Measurements from ENCODE around the gene PTTG1IP.

PTTG1IP gene

DNA sequence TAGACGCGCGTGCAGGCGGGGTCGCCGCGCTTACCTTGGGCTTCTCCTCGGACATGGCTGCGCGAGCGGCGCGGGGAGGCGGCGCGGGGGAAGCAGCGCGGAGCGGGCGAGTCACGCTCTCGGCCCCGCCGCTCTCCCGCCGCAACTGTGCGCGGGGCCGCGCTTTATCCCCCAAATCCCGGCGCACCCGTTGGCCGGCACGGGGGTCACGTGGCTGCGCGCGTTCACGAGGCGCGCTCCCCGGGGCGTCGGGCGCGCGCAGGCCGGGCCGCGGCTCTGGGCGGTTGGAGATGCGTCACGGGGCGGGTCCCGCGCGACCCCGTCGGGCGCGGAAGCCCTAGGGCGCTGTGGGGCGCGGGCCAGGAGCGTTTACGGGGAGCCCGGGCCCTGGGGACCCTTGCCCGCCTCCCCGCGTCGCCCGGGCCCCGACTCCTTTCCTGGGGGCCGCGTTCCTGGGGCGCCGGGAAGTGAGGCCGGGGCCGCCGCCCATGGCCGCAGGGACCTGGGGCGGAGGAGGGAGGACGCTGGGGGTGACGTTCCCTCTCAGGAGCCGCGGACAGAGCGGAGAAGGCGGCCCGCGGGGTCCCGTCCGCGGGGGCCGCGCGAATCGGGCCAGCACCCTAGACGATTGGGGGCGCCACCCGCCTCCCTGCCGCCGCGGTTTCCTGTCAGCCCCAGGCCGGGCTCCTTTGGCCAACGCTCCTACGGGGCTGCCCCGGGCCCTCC is 55.4 kb downstream of the PTTG1IP start, which contains the start of gene SUMO3:
Gene SUMO3, minus strand, starts transcription at position 149 of the 726 bp plus-strand sequence. Its CDS starts 94 bp downstream, at position 55.
- DNase-seq = no peak

DNA sequence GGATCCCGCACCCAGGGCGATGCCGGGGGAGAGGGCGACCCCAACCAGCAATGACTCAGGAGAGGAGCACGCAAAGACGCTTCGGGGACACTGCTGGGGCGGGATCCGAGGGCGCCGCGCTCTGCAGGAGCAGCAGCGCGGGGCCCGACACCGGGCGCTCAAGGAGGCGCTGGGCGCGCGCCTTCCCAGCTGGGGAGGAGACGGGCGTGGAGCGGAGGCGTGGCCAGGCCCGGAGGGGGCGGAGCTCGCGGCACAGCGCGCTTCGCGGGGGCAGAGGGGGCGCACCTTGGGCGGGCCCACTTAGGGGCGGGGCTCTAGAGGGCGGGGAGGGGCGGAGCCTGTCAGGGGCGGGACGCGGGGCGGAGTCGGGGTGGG is 56.0 kb downstream of the PTTG1IP start:
- DNase-seq = peak; percentile 11

DNA sequence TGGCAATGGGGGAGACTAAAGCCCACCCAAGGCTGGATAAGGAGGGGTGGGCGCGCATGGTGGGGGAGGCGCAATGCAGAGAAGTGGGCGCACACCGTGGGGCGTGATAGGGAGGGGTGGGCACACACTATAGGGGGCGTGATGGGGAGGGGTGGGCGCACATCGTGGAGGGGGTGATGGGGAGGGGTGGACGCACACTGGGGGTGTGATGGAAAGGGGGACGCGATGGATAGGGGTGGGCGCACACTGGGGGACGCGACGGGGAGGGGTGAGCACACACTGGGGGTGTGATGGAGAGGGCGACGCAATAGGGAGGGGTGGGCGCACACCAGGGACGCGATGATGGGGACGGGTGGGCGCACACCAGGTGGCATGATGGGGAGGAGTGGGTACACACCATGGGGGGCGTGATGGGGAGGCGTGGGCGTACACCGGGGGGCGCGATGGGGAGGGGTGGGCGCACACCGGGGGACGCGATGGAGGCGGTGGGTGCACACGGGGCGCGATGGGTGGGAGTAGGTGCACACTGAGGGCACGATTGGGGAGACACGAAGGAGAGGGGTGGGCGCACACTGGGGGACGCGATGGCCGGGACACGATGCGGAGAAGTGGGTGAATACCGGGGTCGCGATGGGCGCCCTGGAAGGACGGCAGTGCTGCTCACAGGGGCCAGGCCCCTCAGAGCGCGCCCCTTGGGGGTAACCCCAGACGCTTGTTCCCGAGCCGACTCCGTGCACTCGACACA is 56.6 kb downstream of the PTTG1IP start:
- no peak for DNase-seq

DNA sequence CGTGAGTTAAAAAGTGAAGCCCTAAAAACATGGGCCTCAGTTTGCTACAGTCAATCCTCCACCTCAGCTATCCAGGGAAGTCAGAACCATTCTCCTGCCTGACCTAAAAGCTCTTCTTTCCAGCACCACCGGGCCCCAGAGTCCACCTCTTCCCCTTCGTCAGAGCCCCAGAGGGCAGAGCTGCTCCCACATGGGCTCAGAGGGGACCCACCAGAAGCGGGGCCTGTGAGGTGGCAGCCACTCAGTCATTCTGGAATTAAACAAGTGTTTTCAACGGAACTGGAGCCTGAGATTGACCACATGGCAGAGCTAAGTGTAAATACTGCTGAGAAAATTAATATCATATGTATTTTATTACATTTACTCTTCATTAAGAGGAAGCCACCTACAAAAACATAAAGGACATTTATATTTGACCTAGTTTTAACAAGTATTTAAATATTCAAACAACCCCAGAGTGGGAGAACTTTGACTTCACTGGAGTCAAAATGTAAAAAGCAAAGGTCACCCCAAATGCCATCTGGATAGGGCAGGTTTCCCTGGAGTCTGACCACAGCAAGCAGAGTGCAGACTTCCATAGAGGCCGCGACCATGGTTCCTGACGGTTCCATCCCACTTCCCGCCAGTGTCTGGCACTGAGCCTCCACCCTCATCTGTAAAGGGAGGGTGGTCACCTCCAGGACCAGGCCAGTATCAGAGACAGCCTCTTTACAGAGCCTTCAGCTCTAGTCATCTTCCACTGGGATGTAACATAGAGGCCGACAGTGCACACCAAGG is 57.5 kb downstream of the PTTG1IP start:
- DNase-seq = no peak

DNA sequence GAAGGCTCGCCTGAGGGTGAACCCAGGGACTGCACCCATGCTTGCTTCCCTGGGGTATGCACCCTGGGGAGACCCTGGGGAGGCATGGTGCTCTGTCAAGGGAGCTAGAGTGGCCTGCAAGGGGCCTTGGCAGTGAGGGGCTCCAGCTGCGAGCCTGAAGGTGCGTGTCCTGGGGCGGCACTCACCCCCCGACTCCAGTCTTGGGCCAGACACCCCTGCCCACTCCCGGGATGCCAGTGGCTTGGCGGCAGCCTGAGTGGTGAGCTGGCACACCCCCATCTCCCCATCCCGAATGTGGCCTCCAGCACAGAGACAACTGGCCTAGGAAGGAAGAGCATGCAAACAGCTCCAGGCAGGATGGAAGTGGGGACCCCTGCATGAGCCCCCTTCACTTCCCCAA is 58.3 kb downstream of the PTTG1IP start:
- DNase-seq = no peak

DNA sequence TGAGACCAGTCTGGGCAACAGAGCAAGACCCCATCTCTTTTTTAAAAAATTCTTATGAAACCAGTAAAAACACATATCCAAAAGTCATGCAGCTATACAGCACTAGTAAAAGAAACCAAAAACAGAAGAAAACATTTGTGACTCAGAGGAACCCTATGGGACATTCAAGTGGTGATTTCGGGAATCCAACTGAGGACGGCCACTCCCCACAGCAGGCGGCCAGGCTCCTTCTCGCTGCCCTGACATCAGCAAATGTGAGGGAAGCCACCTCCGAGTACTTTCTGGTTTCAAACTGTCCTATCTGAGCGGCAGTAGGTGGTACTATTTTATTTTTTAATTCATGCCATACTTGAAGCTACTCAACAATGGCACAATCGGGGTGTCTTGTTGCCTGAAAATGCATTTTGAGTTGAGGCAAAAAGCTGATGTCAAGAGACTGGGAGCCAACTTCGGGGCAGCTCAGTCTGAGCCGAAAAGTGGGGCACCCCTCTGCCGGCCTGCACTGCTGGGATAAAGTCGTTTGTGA is 58.9 kb downstream of the PTTG1IP start:
- no peak for DNase-seq

DNA sequence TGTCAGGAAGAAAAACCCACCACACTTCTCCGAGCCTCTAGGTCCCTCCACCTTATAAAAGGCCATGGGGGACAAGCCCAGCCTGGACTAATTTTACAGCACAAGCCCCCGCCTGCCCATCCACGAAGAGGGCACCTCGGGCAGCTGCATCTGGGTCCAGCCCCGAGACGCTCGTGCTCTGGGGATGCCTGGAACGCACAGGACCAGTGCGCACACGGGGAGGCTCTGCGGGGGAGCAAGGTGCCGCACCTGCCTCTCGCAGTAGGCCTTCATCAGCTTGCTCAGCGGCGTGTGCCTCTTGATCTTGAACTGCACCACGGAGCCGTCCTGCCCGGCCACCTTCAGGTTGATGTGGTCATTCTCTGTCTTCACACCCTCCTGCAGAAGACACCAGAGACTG is 59.8 kb downstream of the PTTG1IP start:
- no peak for DNase-seq

DNA sequence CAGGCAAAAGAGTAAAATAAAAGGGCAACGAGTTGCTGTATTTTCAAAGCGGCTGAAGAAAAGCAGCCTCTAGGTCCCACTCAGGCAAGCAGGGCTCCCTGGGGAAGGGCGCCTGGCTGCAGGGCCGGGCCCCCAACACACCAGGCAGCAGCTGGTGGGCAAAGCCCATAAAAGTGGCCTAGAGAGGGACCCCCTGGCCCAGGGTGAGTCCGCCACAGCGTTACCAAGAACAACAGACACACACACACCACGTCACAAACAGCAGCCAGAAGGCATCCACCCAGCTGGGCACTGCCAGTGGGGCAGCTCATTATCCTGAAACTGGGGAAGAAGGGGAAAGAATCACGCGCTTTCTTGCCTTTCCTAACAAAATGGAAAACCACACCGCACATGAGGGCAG is 60.3 kb downstream of the PTTG1IP start:
- no peak for DNase-seq

DNA sequence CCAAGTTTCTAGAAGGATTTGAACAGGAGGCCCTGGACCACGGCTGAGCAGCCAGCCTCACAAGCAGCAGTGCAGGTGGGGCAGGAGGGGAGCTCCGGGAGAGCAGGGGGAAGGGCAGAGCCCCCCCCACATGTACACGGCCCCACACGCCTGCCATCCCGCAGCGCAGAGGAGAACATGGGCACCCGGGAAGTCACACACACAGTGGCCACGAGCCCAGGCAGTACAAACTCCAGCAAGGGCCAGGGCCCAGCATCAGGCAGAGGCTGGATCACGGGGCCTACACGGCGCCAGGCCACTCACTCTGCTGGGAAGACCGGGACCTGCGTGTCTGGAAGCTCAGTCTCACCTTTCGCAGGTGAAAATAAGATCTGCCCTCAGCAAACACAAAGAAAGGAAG is 60.9 kb downstream of the PTTG1IP start:
- DNase-seq = no peak

DNA sequence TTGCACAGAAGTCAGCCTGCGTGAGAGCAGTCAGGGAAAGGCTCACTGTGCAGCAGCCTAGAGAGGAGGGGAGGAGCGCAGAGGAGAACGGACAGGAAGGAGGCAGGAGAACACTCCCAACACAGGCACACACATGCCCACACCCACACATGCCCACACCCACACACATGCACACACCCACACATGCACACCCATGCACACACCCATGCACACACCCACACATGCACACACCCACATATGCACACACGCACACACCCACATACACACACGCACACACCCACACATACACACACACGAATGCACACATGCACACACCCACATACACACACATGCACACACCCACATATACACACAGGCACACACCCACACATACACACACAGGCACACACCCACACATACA is 62.7 kb downstream of the PTTG1IP start:
- DNase-seq = no peak

DNA sequence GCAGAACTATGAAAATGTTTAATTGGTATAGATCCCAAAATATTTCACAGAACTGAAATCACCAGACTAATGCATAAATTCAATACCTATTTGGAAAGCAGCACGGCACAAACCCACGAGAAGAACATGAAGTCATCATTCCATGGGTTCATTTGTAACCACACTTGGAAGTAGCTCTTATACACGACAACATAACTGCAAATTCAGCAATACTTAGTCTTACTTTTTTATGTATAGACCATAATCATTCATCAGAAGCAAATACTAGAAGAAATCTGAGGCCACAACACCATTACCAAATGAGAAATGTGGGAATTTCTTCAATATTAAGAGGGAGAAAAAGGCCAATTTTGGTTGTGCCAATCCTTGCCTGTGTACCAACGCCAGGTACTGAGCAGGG is 67.6 kb downstream of the PTTG1IP start:
- DNase-seq = no peak

DNA sequence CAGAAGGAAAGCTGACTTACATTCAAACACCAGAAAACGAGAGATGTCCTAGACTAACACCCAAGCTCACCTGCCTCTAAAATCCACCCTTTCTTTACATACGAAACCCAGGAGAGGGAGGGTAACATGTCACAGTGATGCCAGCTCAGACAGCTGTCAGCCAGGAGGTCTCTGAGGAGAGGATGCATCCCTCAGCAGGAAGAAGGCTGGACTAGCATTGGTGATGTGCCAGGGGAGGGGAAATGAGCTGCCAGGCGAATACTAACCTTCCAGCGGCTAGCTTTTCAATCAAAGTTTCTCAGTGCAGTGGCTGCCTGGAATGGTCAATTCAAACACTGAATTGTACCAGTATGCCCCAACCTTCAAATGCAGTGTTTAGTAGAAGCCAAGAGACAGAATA is 68.3 kb downstream of the PTTG1IP start:
- DNase-seq = no peak

DNA sequence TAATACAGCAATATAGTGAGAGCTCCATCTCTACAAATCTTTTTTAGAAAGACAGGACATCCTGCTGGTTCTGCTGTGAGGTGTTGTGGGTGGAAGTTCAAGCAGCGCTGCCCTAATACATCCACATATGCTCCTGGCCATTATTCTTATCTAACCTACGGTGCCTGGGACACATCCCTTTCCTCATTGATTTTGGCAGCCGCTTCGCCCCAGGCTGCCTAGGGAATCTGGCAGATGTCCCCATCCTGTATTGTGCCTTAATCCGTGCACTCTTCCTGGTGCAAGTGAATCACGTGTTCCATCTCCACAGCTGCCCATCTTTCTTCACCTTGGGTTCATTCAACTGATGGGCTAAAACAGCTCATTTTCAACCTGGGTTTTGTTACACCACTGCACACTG is 68.7 kb downstream of the PTTG1IP start:
- no peak for DNase-seq

DNA sequence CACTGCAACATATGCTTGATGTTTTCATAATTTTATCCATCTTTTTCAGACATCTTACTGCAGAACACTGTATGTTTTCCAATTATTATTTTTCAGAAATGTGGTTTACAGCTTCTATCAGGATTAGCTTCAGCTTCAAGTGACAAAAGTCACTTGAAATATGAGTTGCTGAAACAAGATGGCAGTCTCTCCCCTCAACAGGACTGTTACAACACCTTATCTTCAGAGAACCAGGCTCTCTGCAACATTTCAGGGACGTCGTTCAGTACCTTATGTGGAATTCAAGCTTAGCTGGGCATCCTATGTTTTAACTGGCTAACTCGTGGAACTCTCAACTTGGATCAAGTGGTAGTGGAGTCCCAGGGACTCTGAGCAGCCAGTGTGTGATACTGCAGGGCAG is 69.8 kb downstream of the PTTG1IP start:
- no peak for DNase-seq

DNA sequence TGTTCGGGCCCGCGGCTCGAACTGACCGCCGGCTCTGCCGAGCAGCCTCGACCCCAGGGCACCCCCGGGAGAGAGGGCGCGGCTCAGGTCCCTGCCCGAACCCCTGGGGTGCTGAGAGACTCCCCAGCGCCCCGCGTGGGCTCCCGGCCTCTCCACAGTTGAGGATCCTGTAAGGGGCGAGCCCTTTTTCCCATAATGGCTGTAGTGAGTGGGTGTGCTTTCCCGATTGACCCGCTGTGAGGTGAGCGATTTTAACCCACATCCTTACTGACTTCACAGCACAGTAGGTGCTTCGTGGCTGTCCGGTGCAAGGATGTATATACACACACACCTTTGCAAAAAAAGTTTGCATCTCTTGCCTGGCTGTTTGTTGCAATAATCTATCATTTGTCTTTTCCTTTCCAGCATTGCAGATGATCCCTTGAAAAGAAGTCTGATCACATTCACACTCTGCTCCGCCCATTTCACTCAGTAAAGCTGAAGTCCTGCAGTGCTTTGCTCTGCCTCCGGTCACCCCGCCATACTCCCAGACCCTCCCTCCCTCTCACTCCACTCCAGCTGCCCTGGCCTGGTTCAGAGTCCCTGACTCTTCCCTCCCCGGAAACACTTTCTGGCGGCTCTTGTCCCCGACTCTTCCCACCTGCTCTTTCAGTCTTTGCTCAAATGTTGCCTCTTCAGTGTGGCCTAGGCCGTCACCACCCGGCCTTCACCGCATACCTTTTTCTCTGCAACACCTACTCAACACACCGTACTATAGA is 70.9 kb downstream of the PTTG1IP start:
- DNase-seq = no peak

DNA sequence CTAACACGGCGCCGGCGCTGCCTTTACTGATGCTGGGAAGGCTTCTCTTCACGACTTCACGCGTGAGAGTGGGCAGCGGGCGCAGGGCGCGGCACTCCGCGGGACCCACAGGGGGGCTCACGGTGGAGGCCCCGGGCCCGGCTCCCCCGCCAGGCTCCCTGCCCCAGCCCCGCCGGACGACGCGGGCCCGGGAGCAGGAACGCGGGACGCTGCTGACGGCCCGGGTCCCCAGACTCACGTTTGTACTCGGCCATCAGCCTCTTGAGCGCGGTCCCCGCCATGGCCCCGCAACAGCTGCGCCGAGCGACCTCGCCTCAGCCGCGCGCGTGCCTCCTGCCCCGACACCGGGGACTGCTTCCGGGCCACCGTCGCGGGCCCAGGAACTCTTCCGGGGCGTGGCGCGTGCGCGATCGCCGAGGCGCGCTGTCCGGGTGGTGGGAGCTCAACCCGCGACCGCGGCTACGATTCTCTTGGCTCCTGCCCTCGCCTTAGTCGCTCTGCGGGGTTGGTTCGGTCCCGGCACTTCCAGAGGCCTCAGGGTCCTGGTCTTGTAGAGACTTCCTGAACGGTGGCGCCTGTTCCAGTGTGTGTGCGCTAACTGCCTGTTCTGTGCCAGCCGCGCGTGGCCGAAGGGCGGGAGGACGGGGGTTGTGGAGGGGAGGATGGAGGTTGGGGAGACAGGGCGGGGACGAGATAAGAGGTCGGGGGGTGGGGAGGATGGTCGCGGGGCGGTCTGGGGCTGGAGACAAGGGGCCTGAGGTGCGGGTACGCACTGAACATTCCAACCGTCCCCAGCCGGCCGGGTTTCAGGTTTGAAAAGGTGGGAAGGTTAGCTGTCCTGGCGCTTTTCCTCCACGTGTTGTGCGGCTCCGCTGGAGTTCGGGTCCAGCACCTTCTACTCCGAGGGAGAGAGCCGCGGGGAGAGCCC is 71.8 kb downstream of the PTTG1IP start, which contains the start of gene UBE2G2:
Gene UBE2G2, minus strand, starts transcription at position 353 of the 928 bp plus-strand sequence. Its CDS starts 72 bp downstream, at position 281.
- peak; percentile 16 for DNase-seq

DNA sequence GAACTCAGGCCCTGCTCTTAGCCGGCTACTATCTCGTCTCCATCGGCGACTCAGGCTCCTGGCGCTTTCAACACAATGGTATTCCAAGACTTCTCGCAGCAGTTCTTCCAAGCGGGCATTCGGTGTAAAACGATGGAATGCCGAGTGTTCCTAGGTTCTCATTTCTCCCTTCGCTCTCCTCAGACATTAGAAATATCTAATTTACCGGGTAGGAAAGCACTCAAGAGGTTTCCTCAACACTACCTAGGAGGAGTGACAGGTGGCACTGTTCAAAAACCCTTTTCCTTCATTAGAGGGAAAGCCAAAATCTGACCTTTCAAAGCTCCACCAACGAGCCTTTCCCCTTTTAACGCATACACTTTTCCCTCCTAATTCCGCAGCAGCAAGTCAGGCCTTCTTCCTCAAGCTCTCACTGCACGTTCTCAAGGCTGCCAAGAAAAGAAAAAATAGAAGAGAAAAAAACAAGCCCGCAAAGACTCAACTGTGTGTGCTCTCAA is 72.5 kb downstream of the PTTG1IP start:
- DNase-seq = no peak

DNA sequence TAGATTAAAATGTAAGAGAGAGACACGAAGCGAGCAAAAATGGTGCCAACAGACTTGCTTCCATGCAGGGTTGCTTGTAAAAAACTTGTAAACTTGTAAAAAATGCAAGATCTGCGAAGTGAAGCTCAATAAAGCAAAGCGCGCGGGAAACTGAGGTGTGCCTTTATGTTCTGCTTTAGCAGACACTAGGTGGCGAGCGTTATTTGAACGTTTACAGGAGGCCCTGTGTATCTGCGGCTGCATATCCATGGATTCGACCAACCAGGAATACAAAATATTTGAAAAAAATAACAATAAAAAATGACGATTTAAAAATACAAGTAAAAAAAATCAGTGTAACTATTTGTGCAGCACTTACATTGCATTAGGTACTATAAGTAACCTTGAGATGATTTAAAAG is 73.4 kb downstream of the PTTG1IP start:
- DNase-seq = no peak

DNA sequence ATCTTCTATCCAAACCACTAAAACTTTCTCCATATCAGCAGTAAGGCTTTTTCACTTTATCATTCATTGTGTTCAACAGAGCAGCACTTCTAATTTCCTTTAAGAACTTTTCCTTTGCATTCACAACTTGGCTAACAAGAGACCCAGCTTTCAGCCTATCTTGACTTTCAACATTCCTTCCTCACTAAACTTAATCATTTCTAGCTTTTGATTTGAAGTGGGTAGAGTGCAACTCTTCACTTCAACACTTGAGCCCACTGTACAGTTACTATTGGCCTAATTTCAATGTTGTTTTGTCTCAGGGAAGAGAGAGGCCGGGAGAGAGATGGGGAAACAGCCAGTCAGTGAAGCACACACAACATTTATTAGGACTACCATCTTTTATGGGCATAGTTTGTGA is 73.8 kb downstream of the PTTG1IP start:
- no peak for DNase-seq
